HG03039 (cell line): ENCODE measurements around the gene ANK3.

ENCODE experiments used
- ATAC-seq: cut with Tn5 transposase; IDR thresholded peaks from one replicate; pipeline ENCODE4 v1.9.1; 2021; ENCODE audit warnings: mild to moderate bottlenecking, moderate library complexity; ENCODE audit not compliant: unreplicated experiment

ANK3 gene

GRCh38 chr10:60380781-60381180, 8.9 kb downstream of the ANK3 start:
- ATAC-seq, result no peak

- ATAC-seq, result no peak
Measured at GRCh38 chr10:60377955-60378354, 11.7 kb downstream of the ANK3 start.

GRCh38 chr10:60377042-60377352, 12.7 kb downstream of the ANK3 start:
- ATAC-seq, result no peak

GRCh38 chr10:60376221-60377041, 13.2 kb downstream of the ANK3 start:
- no peak for ATAC-seq

GRCh38 chr10:60375293-60376004, 14.2 kb downstream of the ANK3 start:
- ATAC-seq, result no peak

- no peak for ATAC-seq
Measured at GRCh38 chr10:60374836-60375235, 14.8 kb downstream of the ANK3 start.

GRCh38 chr10:60372436-60372835, 17.2 kb downstream of the ANK3 start:
- ATAC-seq, result no peak

- no peak for ATAC-seq
Measured at GRCh38 chr10:60369547-60369930, 20.1 kb downstream of the ANK3 start.

GRCh38 chr10:60368875-60369546, 20.7 kb downstream of the ANK3 start:
- ATAC-seq, result no peak

- no peak for ATAC-seq
Measured at GRCh38 chr10:60367901-60368300, 21.8 kb downstream of the ANK3 start.

- no peak for ATAC-seq
Measured at GRCh38 chr10:60367431-60367830, 22.2 kb downstream of the ANK3 start.

GRCh38 chr10:60367024-60367423, 22.7 kb downstream of the ANK3 start:
- no peak for ATAC-seq

- ATAC-seq, result no peak
Measured at GRCh38 chr10:60363187-60363586, 26.5 kb downstream of the ANK3 start.

GRCh38 chr10:60362461-60362860, 27.2 kb downstream of the ANK3 start:
- ATAC-seq, result no peak

GRCh38 chr10:60359066-60359465, 30.6 kb downstream of the ANK3 start:
- no peak for ATAC-seq

- peak; percentile 94 for ATAC-seq
Measured at GRCh38 chr10:60358282-60358681, 31.4 kb downstream of the ANK3 start.

- no peak for ATAC-seq
Measured at GRCh38 chr10:60353519-60354258, 36.0 kb downstream of the ANK3 start.

- ATAC-seq, result peak; percentile 56
Measured at GRCh38 chr10:60352105-60352504, 37.6 kb downstream of the ANK3 start.

GRCh38 chr10:60351191-60351853, 38.4 kb downstream of the ANK3 start:
- peak; percentile 36 for ATAC-seq

GRCh38 chr10:60350400-60350799, 39.3 kb downstream of the ANK3 start:
- ATAC-seq, result no peak

GRCh38 chr10:60349426-60349825, 40.2 kb downstream of the ANK3 start:
- ATAC-seq, result no peak
